IPS DF 19.7 (cell line): ENCODE measurements around the gene ZNF136.

Source experiments
- DNase-seq: peaks from one replicate; pipeline ENCODE4 v3.0.0-alpha.2; 2013; ENCODE audit warnings: low read depth, low spot score

The ZNF136 gene

GRCh38 chr19:12194827-12195731 is 32.2 kb downstream of the ZNF136 start:
- DNase-seq, result peak; percentile 64

GRCh38 chr19:12198136-12198535 is 35.2 kb downstream of the ZNF136 start:
- DNase-seq, result no peak

GRCh38 chr19:12199757-12200419 is 37.0 kb downstream of the ZNF136 start:
- DNase-seq, result no peak

GRCh38 chr19:12202250-12202649 is 39.4 kb downstream of the ZNF136 start:
- DNase-seq, result no peak

- no peak for DNase-seq
Measured at GRCh38 chr19:12205296-12205695, 42.4 kb downstream of the ZNF136 start.

- no peak for DNase-seq
Measured at GRCh38 chr19:12208221-12208620, 45.3 kb downstream of the ZNF136 start.

- no peak for DNase-seq
Measured at GRCh38 chr19:12217332-12217731, 54.4 kb downstream of the ZNF136 start.

GRCh38 chr19:12222980-12223630 is 60.2 kb downstream of the ZNF136 start:
- DNase-seq, result no peak

- no peak for DNase-seq
Measured at GRCh38 chr19:12224676-12225075, 61.8 kb downstream of the ZNF136 start.

- no peak for DNase-seq
Measured at GRCh38 chr19:12229990-12230389, 67.1 kb downstream of the ZNF136 start.

GRCh38 chr19:12230751-12231733 is 68.1 kb downstream of the ZNF136 start:
- no peak for DNase-seq

GRCh38 chr19:12232961-12233360 is 70.1 kb downstream of the ZNF136 start:
- no peak for DNase-seq

GRCh38 chr19:12237143-12237839 is 74.4 kb downstream of the ZNF136 start:
- DNase-seq, result no peak
